Erythroblast (primary cell): Measurements from ENCODE around the gene CYS1.

Experiments used
- GATA1 ChIP-seq: IDR thresholded peaks from 2 replicates; pipeline ENCODE4 v1.6.1; 2011; ENCODE audit warnings: low read depth, mild to moderate bottlenecking, control low read depth, low read length, moderate library complexity
- POLR2A ChIP-seq: IDR thresholded peaks from 2 replicates; pipeline ENCODE4 v1.6.1; 2011; ENCODE audit warnings: mild to moderate bottlenecking, low read length

- no peak for TF ChIP-seq POLR2A
- TF ChIP-seq GATA1 = no peak
These were observed 7.1 kb upstream of the CYS1 start for GRCh38 chr2:10087360-10087759.
